ENCODE results near the gene ANKRD52. TPM values are rescaled to one million over a fixed set of nuclear protein-coding genes. Genes with fewer than 3 reads are reported as not detected.
"Not testable (repeated sequence)": the region's sequence is repeated elsewhere in the genome, so short reads cannot be mapped to it uniquely, and the experiment has no call there.

The ANKRD52 gene
- polyA plus RNA-seq (ENCODE audit: insufficient read length in 4 of 4), result 10 to 100 TPM; 24.0 to 45.9 (median 31.5) TPM

GRCh38 chr12:56258068-56258819 is at the start of gene ANKRD52:
Gene ANKRD52, minus strand, starts transcription at chr12:56258384. Its CDS starts 115 bp downstream, at chr12:56258269.
- DNase-seq (ENCODE audit: low read depth in 4 of 4, low spot score in 2 of 4), result peak; percentile 64 to 79 (median 72)

GRCh38 chr12:56307221-56307965 is 49.2 kb upstream of the ANKRD52 start:
- DNase-seq (ENCODE audit: low read depth in 4 of 4, low spot score in 2 of 4), result no peak

GRCh38 chr12:56304872-56305590 is 46.8 kb upstream of the ANKRD52 start:
- DNase-seq (ENCODE audit: low read depth in 4 of 4, low spot score in 2 of 4), result no peak

GRCh38 chr12:56304276-56304675 is 46.1 kb upstream of the ANKRD52 start:
- DNase-seq (ENCODE audit: low read depth in 4 of 4, low spot score in 2 of 4), result no peak

GRCh38 chr12:56300644-56301464 is 42.7 kb upstream of the ANKRD52 start:
- DNase-seq (ENCODE audit: low read depth in 4 of 4, low spot score in 2 of 4), result no peak

GRCh38 chr12:56299853-56300643 is 41.9 kb upstream of the ANKRD52 start, which contains the start of gene CS:
Gene CS, minus strand, starts transcription at chr12:56300330. Its CDS starts 129 bp downstream, at chr12:56300201.
- peak; percentile 87 to 96 (median 94) for DNase-seq (ENCODE audit: low read depth in 4 of 4, low spot score in 2 of 4)

GRCh38 chr12:56299308-56299852 is 41.2 kb upstream of the ANKRD52 start:
- no peak for DNase-seq (ENCODE audit: low read depth in 4 of 4, low spot score in 2 of 4)

GRCh38 chr12:56298828-56299227 is 40.6 kb upstream of the ANKRD52 start:
- no peak for DNase-seq (ENCODE audit: low read depth in 4 of 4, low spot score in 2 of 4)

GRCh38 chr12:56297400-56297799 is 39.2 kb upstream of the ANKRD52 start:
- no peak for DNase-seq (ENCODE audit: low read depth in 4 of 4, low spot score in 2 of 4)

GRCh38 chr12:56296295-56296694 is 38.1 kb upstream of the ANKRD52 start:
- DNase-seq (ENCODE audit: low read depth in 4 of 4, low spot score in 2 of 4), result no peak

- DNase-seq (ENCODE audit: low read depth in 4 of 4, low spot score in 2 of 4), result no peak
Observed at GRCh38 chr12:56293795-56294194, 35.6 kb upstream of the ANKRD52 start.

GRCh38 chr12:56288705-56289387 is 30.7 kb upstream of the ANKRD52 start:
- no peak for DNase-seq (ENCODE audit: low read depth in 4 of 4, low spot score in 2 of 4)

- no peak for DNase-seq (ENCODE audit: low read depth in 4 of 4, low spot score in 2 of 4)
Observed at GRCh38 chr12:56286044-56286830, 28.1 kb upstream of the ANKRD52 start.

GRCh38 chr12:56284263-56284662 is 26.1 kb upstream of the ANKRD52 start:
- DNase-seq (ENCODE audit: low read depth in 4 of 4, low spot score in 2 of 4), result not testable (repeated sequence)

GRCh38 chr12:56282579-56282978 is 24.4 kb upstream of the ANKRD52 start:
- no peak for DNase-seq (ENCODE audit: low read depth in 4 of 4, low spot score in 2 of 4)

GRCh38 chr12:56282030-56282429 is 23.8 kb upstream of the ANKRD52 start:
- DNase-seq (ENCODE audit: low read depth in 4 of 4, low spot score in 2 of 4), result no peak

GRCh38 chr12:56280849-56281248 is 22.7 kb upstream of the ANKRD52 start:
- no peak for DNase-seq (ENCODE audit: low read depth in 4 of 4, low spot score in 2 of 4)

- DNase-seq (ENCODE audit: low read depth in 4 of 4, low spot score in 2 of 4), result no peak
Observed at GRCh38 chr12:56278905-56279304, 20.7 kb upstream of the ANKRD52 start.
